GM19025 (cell line): Measurements from ENCODE around the gene HOXB6.
A peak's percentile ranks its signal among the peaks of the same experiment; 100 is the strongest.

ENCODE experiments used
- ATAC-seq: cut with Tn5 transposase; IDR thresholded peaks from one replicate; pipeline ENCODE4 v1.9.1; 2021; ENCODE audit warnings: mild to moderate bottlenecking, low read depth, moderate library complexity; ENCODE audit not compliant: unreplicated experiment

HOXB6 gene

DNA sequence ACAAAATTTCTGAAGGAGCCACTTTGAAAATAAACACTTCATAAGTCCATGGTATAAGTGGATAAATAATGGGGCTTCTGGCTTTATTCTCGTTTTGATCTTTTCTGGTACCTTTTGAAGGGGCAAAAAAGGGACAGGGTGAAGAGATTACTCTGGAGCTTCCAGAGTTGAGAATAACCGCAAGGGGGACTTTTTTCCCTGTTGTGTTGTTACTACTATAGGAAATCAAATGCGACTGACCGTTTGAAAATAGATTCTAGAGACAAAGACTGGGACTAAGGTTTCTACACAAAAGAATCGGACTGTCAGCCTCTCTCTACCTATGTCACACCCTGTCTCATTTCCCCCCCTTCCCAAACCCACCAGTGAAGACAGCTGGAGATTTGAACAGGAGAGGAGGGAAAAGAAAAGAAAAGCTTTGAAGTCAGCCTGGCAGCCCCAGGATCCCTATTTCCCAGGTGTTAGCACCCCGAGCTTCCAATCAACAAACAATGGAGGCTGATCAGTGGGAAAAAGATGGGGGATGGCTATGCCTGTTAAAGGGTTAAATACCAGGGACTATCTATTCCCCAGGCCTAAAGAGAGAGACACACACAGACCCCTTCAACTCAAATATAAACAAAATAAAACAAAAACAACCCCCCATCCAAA, 35.0 kb downstream of the HOXB6 start:
- ATAC-seq: no peak

DNA sequence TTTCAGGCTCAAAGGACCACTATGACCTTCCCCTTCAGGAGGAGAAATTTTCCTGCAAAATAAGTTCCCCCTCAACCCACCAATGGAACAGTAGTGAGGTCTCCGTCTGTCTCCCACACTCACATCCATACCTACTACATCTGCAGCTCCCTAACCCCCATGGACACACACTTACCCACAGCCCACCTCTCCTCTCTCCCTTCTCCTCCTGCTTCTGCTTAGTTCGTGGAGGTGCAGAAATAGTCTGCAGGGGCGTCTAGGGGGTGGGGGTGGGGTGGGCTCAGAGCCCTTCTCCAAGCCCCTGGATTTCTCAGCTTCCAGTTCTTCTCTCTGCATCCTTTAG, 35.6 kb downstream of the HOXB6 start:
- ATAC-seq: no peak

DNA sequence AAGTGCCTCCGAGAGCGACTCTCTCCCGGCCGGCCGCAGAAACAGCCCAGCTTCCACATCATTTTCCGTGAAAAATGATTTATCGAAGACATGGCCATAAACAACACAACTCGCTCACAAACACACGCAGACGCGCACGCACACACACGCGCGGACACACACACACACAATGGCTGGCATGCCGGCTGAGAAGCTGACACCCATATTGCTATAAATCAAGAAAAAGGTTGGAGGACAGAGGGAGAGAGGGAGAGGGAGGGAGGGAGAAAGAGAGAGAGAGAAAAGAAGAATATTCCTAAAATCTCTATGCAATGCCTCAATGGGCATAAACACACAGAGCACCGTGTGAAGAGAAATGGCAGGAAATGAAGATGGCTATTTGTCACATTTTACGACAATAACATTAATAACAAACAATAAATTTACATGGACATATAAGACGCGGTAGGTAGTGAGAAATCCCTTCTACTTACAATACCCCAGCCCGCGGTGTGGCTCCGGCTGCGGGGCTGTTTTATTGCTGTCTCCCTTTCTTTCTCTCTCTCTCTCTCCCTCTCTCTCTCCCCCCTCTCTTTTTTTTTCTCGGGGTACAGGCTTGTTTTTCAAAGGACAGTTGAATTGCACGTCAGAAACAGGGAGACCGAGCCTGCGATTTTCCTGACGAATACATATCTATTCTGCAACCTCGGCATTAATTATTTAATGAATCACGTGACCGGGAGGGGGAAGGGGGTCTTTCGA, 36.1 kb downstream of the HOXB6 start:
- ATAC-seq: no peak

DNA sequence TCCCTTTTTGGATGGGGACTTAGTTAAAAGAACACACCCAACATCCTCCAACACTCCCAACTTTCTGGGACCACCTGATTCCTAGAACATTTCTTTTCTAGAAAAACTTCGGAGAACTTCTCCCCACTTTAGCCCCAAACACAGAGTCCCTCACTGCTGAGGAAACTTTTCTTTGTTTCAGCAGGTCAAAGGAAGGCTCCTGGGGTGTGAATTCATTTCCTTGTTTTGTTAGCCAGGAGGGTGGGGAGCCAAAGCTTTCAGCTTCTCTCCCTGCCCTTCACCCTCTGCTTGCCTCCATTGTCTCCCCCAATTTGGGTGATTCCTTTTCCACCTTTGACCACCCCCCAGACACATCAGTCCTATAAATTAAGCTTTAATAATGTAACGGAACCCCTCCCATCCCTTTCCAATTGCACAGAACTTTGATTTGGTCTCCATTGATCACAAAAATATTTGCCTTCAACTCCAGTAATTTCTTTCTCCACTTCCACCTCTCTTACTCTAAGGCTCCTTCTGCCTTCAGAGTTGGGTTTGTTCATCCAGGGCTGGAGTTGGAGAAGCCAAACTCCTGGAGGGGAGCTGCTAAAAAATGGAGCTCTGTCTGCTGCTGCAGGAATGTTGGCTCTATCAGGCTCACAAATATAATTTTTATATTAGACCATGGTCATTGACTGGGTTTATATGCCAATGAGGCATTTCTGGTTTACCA, 37.0 kb downstream of the HOXB6 start:
- ATAC-seq: no peak

DNA sequence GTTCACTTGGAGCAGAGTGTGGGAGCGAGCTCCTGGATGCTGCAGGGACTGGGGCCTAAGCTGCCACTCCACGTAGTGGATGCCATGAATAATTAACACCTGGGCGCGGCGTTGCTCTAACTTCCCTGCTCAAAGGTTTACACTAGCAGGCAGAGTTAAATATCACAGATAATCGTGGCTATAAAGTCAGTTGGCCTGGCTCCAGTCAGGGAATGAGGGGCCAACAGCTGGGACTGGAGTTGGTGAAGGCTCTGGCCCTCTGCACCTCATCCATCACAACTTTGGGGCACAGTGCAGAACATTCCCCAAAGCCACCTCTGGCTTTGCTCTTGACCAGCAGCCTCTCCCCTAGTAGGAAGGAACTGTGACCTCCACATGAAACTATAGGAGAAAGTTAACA, 37.6 kb downstream of the HOXB6 start:
- ATAC-seq: no peak

DNA sequence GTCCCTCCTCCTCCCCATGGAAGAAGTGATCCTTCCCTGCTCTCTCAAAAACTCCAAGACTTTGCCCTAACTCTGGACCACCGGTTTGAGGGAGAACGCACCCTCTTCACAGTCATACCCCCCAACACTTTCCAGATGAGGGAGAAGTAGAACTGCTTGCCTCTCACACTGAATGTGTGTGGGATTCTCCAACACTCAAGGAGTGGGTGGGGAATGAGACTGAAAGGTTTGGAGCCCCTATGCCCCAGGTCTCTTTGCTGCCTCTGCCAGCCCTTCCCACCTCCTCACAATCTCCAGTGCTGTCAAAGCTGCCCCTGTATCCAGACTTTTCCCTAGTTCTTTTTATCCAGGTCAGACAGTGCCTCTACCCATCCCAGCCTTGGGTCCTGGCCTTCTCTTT, 38.1 kb downstream of the HOXB6 start:
- no peak for ATAC-seq

DNA sequence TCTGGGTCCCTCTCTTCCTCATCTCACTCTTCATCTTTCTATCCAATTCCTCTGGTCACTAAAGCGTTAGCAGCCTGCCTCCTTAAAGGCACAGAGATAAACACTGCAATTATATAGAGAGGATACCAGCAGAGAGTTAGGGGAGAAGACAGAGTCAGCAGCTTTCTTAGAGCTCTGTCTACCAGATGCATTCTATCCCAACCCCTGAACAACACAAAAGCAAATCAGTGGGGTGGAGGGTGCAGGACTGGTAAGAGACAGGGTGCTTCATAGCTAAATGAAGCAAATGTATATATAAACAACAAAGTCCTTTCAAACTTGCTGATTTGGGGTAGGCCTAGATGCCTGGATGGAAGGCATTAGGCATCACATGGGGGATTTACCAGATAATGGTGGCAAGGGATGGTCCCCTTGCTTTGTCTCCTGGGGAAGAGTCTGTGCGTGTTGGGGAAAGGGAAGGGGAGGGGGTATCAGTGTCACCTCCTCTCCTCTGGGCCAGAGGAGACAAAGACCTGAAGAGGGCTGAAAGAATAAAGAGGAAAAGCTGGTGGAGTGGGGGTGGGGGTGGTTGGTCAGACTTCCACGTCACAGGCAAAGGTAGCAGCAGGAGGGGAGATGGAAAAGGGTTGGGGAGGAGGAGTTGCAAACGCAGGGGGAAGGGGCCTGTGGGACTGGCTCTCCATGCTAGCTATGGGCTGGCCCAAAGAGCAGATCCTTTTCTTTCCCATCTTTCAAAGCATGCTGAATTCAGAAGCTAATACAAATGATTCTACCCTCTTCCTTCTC, 38.7 kb downstream of the HOXB6 start:
- no peak for ATAC-seq

DNA sequence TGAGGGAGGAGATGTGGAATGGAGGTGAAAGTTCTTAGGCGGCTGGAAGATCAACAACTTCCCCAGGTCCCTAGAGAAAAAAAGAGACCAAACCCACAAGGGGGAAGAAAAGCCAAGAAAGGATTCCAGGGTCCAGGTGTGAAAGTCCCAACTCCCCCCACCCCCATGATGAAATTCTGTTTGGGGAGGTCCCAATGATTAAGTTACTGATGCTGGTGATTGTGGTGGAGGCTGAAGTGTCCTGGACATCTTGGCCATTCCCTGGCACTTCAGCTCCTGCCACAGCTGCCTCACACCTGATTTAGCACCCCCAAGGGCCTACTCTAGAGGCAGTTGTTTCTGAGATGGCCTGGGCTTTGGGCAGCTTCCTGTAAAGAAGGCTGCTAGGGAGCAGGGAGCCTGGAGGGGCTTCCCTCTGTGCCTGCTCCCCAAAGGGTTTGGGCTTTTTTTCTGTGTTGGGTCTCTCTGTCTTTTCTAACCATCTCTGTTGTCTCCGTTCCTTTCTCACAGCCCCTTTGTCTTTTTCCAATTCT, 39.7 kb downstream of the HOXB6 start:
- ATAC-seq: no peak

DNA sequence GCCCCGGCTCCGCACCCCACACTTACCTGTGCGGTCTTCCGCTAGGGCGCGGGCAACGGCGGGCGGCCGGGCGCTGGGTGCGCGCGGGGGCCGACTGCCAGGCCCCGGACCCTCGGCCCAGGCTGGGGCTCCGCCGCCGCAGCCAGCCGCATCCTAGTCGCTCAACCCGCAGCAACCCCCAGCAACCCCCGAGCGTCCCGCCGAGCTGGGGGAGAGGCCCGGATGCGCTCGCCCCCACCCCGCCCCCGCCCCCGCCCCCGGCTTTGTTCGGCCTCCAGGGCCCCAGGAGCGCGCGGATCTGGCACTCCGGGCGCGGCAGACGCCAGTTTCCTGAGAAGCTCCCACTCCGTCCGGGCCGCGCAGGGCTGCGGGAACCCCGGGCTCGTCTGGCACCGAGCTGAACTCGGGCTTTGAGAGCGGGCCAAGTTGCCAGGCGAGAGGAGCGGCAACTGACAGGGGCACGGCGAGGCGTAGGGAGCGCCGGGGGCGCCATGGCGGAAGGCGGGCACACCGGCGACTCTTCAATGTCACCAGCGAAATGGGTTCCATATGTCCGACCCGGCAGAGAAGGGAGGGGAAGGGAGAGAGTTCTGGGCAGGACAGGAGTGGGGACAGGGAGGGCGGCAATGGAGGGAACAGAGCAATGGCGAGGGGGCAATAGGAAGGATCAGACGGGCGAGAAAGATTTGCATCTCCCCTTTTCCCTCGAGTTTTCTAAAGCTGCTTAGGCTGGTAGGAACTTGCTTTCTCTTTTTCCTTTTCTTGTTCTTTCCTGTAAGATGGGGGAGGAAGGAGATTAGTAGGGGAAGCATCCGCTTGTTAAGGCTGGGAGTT, 40.4 kb downstream of the HOXB6 start:
- ATAC-seq: no peak

DNA sequence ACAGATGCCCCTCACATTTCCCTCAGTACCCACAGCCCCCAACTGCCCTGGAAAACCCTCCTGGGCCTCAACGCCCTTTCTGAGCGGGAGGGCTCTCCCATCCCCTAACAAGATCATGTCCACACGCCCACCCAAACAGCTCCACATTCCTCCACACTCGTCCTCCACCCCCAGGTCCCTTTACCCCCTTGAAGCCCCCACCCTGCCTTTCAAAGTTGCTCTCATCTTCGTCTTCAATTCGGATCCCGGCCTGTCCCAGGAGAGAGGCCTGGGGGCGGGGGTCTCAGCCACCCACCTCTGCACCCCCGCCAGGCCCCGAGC, 41.0 kb downstream of the HOXB6 start:
- no peak for ATAC-seq

DNA sequence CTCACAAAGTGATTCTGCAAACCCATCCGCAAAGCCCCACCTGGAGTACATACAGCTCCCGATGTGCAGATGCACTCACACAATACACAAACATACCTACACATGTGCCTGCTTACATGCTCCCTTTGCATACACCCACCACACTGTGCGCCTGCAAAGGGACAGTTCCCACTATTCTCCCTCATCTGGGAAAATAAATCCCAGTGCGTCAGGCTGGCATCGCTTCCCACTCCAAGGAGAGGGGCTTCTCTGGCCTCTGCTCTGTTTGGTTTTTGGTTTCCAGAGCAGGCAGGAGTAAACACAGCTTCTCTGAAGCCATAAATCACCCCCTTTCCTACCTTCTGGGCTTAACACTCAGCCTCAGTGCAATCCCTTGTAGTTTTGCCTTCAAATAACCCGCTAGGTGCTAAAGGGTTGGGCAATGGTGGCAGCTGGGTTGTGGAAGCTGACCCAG, 41.4 kb downstream of the HOXB6 start:
- no peak for ATAC-seq

DNA sequence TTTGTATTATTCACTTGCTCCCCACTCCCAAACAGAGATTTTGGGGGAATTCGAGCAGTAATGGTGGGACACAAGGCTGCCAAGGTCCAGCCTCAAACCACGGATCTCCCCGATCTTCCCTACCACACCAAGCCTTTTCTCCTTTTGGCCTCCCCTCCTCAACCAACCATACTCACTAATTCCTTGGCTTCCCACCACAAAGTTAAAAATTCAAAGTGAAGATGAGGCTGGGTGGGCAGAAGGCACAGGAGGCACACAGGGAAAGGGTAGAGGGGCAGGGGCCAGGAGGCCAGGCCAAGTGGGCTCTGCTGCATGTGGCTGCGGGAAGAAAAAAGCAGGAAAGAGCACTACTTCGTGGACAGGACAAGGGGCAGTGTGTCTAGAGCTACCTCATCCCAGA, 41.9 kb downstream of the HOXB6 start:
- ATAC-seq: no peak

DNA sequence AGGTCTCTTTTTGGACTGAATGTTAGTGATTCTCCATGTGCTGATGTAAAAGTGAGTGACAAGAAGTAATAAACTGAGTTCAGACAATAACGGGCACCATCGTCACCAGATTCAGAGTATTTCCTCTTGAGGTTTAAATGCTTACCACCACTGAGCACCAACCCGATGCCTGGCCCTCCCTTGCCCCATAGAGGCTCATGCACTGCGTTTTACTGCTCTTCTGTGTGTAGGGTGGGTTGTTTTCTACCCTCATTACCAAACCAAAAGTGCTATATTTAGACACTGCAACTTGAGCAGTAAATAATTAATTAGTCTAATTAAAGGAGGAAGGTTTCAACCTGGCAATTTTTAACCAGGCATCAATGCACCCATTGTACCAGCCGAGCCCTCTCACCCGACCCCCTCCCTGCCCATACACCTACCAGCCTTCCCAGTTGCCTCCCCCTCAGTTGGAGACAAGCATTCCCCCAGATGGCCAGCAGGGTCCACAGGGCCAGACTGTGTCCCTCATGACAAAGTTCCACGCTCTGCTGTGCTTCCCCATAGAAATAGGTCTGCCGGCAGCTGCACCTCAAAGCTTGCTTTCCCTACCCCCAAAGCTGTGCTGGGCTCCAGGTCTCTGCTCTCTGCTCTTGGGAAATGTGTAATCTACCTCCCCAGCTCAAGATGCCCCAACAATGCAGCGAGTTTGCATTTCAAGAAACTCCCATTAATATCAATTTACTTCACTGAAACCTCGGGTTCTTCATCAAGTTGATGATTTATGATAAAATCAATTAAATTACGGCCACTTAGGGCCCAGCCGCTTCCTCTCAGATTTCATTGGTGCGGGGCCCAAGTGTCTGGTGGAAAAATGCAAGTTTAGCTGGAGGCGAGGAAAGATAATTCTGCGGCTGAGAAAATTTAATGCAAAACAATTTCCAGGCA, 42.6 kb downstream of the HOXB6 start:
- ATAC-seq: peak; percentile 83

DNA sequence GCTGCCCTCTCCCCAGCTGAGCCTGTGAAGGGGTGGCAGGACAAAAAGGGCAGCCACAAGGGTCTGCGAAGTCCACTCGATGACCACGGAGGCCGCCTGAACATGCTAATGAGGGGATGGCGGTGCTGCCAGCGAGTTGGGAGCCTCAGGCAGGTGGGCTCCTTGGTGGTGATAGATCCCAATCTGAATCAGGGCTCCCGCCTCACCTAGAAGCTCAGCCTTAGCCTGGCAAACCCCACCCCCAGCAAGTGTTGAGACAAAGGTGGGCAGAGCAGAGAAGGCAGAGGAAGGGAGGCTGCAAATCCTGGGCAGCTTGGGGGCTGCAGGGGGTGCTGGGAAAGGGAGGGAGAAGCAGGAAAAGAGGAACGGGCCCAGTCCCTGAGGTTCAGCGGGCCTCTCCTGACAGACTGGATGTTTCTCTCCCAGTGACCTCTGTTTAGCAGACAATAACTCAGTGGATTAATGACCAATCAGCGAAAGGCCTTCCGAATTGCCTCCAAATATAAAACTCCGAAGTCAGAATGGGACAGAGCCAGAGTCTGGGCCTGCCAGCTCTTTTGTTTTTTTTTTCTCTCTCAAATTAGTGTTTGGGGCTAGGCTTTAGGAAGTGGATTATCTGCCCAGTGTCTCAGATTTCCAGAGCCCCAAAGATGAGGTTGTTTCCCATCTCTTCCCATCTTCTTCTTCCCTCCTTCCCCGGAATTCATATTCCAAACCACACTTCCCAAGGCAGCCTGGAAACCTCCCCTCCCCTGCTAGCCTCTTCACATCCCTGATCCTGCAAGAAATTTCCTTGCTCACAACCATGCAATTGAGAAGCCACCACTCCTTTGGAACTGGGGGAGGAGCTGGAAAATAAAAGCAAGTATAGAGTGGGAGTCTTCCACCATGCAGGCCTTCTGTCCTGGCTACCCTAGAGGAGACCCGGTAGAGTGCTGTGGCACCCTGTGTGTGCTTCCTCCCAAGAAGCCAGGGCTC, 44.7 kb downstream of the HOXB6 start:
- ATAC-seq: no peak

DNA sequence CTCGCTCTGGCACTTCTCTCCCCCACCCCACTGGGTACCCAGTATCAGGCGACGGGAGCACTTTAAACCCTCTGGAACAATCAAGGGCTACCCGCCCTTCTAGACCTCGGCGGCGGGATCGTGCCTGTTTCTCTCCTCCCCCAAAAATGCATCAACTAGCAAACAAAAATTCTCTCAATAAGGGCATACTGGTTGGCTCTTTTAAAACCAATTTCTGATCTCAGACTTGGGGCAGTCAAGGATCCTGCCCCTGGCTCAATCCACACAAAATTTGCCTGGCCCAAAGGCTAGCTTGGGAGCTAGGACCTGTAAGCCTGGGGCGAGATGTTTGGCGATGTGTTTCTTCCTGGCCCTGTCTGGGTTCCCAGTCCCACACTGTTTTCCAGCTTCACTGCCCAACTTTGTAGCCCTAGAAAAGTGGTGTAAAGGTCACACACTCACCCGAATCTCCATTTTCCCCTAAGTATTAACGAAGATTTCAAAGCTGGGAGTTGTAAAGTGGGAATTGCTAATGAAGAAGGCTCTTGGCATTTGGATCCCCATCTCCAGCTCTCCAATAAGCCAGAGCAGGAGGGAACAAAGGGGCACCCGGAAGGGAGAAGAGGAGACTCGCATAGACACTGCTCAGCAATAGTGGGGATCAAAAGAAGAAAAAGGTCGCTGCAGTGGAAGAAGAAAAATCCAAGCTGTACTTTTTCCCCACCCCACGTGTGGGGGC, 45.5 kb downstream of the HOXB6 start:
- ATAC-seq: no peak

DNA sequence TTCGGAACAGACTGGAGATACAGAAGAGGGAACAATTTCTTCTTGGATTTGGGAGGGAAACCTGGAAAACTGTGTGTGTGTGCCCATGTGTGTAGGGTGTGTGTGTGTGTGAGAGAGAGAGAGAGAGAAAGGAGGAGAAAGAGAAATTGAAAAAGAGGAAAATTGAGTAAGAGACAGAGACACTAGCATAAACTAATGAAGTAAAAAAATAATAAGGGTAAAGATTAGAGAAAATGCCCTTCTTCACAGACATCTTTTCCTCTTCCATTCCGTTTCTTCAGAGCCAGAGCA, 46.0 kb downstream of the HOXB6 start:
- no peak for ATAC-seq

DNA sequence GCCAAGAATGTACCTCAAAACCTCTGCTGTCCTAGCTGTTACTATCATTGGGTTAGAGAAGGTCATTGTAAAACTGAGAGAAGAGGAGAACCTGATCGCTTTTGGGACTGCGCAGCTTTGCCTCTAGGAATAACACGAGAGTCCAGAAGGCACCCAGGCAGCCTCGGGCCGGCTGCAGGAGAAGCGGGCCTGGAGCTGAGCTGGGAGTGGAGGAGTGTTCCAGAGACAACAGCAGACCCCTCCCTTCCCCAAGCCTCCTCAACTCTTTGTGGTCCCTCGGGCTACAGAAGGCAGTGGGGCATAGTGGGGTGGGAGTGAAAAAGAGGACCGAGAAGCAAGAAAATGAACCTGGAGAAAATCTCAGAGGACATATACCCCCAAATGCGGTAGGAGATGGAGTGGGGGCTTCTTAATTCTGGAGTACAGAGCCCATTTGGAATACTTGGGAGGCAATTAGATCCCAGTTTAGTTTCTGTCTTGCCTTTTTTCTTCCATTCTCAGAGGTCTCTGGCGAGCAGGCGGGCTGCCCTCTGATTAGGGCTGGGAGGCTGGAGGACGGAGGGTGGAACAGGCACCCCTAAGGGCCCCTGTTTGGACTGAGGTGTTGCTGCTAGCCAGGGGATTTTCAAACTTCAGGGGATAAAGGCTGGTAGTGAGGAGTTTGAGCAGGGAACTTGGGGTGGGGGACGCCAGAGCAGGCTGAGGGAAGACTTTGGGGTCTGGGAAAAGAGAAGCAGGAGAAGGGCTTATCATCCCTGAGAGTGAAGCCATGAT, 46.5 kb downstream of the HOXB6 start:
- ATAC-seq: no peak
